B cell (primary cell): ENCODE results near the gene PLPP2. TPM values are rescaled to one million over a fixed set of nuclear protein-coding genes. Genes with fewer than 3 reads are reported as not detected.

Experiments used
- ATAC-seq: fragments of 200-7000 bp; cut with Tn5 transposase; one replicate; pipeline ENCODE4 v1.10.0; 2021; ENCODE audit warnings: low read depth, mild to moderate bottlenecking, moderate number of reproducible peaks, moderate library complexity
- CTCF ChIA-PET: fragments of 350-600 bp; sonication (Branson Sonifier 250); formaldehyde crosslinking; loops from one replicate; lab custom pipeline; 2021; ENCODE audit warnings: antibody characterized with exemption, inconsistent platforms; lab: Charles Lee
- POLR2A ChIA-PET: fragments of 350-600 bp; sonication (Branson Sonifier 250); formaldehyde crosslinking; loops from one replicate; lab custom pipeline; 2021; ENCODE audit warnings: antibody characterized with exemption; lab: Charles Lee
- DNase-seq: peaks from one replicate; pipeline ENCODE4 v3.0.0; 2013
- H2AFZ ChIP-seq: 2 replicates; pipeline ENCODE4 v1.6.1; 2012; ENCODE audit warnings: mild to moderate bottlenecking, low read depth, low read length; ENCODE audit not compliant: insufficient read depth, poor library complexity, severe bottlenecking
- H3K27ac ChIP-seq, 2 donors: 1 replicate in 1 of 2; 2 replicates in 1 of 2; pipeline ENCODE4 v1.5.1; 2012 to 2013; ENCODE audit warnings: low read length in 2 of 2, mild to moderate bottlenecking in 2 of 2, moderate library complexity in 1 of 2
- H3K27me3 ChIP-seq, 4 experiments: fragments of 200-600 bp in 1 of 4; sonication (generic) in 1 of 4; replicated peaks in 1 of 4; 1 replicate in 2 of 4; 2 replicates in 2 of 4; pipeline versions ENCODE4 v1.6.1 to v1.7.0; 2013 to 2016; ENCODE audit warnings: low read length in 3 of 4, mild to moderate bottlenecking in 2 of 4, mixed read lengths in 1 of 4, moderate library complexity in 1 of 4; ENCODE audit not compliant: insufficient read depth in 4 of 4, control insufficient read depth in 3 of 4; ENCODE audit errors: control extremely low read depth in 1 of 4
- H3K36me3 ChIP-seq, 2 experiments: replicated peaks in 1 of 2; 1 replicate in 1 of 2; 2 replicates in 1 of 2; pipeline versions ENCODE4 v1.6.1 to v1.7.1; 2013; ENCODE audit warnings: low read length in 1 of 2; ENCODE audit not compliant: insufficient read depth in 2 of 2, control insufficient read depth in 1 of 2; ENCODE audit errors: control extremely low read depth in 1 of 2, extremely low read depth in 1 of 2
- H3K4me1 ChIP-seq, 2 donors: fragments of 200-600 bp in 1 of 2; sonication (generic) in 1 of 2; 1 replicate in 1 of 2; 2 replicates in 1 of 2; pipeline versions ENCODE4 v1.5.1 to v1.6.1; 2013 to 2017; ENCODE audit warnings: low read length in 2 of 2; ENCODE audit not compliant: control insufficient read depth in 2 of 2, insufficient read depth in 2 of 2
- H3K4me2 ChIP-seq: replicated peaks from 2 replicates; pipeline ENCODE3; 2012; ENCODE audit warnings: mild to moderate bottlenecking, low read depth, low read length; ENCODE audit not compliant: poor library complexity, severe bottlenecking
- H3K4me3 ChIP-seq, 5 experiments: fragments of 200-600 bp in 1 of 5; sonication (generic) in 1 of 5; 1 replicate in 3 of 5; 2 replicates in 2 of 5; pipeline versions ENCODE4 v1.5.1 to v1.7.0; 2011 to 2016; ENCODE audit warnings: low read length in 4 of 5, mild to moderate bottlenecking in 4 of 5, low read depth in 2 of 5, control low read depth in 1 of 5, moderate library complexity in 1 of 5; ENCODE audit not compliant: insufficient read depth in 1 of 5; ENCODE audit errors: control extremely low read depth in 1 of 5, extremely low read depth in 1 of 5
- H3K79me2 ChIP-seq: fragments of 200-600 bp; sonication (generic); one replicate; pipeline ENCODE4 v1.6.0; 2016; ENCODE audit warnings: low read length; ENCODE audit not compliant: control insufficient read depth, insufficient read depth
- H3K9ac ChIP-seq: fragments of 200-600 bp; sonication (generic); 2 replicates; pipeline ENCODE4 v1.6.1; 2017; ENCODE audit warnings: mild to moderate bottlenecking, low read length, moderate library complexity
- H3K9me3 ChIP-seq, 3 donors: one replicate each; pipeline versions ENCODE4 v1.6.1 to v1.7.1; 2013; ENCODE audit warnings: low read length in 2 of 3; ENCODE audit not compliant: control insufficient read depth in 2 of 3, insufficient read depth in 1 of 3; ENCODE audit errors: control extremely low read depth in 1 of 3
- H4K20me1 ChIP-seq: 2 replicates; pipeline ENCODE4 v1.6.0; 2012; ENCODE audit warnings: mild to moderate bottlenecking, low read length; ENCODE audit not compliant: insufficient read depth, control insufficient read depth, poor library complexity, severe bottlenecking
- H3K27ac Mint-ChIP-seq: one replicate; pipeline ENCODE4 v1.8.0; 2021; ENCODE audit warnings: mixed read lengths
- H3K27me3 Mint-ChIP-seq: one replicate; pipeline ENCODE4 v1.8.0; 2021; ENCODE audit warnings: mixed read lengths
- H3K4me1 Mint-ChIP-seq: one replicate; pipeline ENCODE4 v1.8.0; 2021; ENCODE audit warnings: mixed read lengths
- H3K4me3 Mint-ChIP-seq: one replicate; pipeline ENCODE4 v1.8.0; 2021; ENCODE audit warnings: mixed read lengths
- H3K9me3 Mint-ChIP-seq: one replicate; pipeline ENCODE4 v1.8.0; 2022; ENCODE audit warnings: mixed read lengths; ENCODE audit not compliant: insufficient read depth
- CTCF ChIP-seq: fragments of 200-600 bp; IDR thresholded peaks from one replicate; pipeline ENCODE4 v1.8.0; 2022; ENCODE audit warnings: antibody characterized with exemption, mild to moderate bottlenecking
- EZH2 ChIP-seq: IDR thresholded peaks from 2 replicates; pipeline ENCODE4 v1.6.1; 2012; ENCODE audit warnings: borderline replicate concordance, low read depth, mild to moderate bottlenecking, moderate library complexity, low read length; ENCODE audit not compliant: insufficient read depth, poor library complexity, severe bottlenecking
- WGBS: methylation state at CpG from one replicate; pipeline ENCODE4 v1.1.5; 2013; ENCODE audit warnings: missing lambda C conversion rate; ENCODE audit not compliant: insufficient coverage; 5-methylcytosine and 5-hydroxymethylcytosine counted together
- intact Hi-C: fragments of 100-400 bp; cut with micrococcal nuclease; formaldehyde crosslinking; loops from one replicate; pipeline ENCODE4 v1.10.0; 2022
- polyA plus RNA-seq: library from polyadenylated mRNA; depleted of rRNA; stranded (reverse); fragments of >200 nt; gene quantifications from 2 replicates; pipeline ENCODE4 v1.2.3, GENCODE V29; 2012
- total RNA-seq, 2 donors: library from RNA; stranded (reverse); fragments of 120-200 nt in 1 of 2; gene quantifications; 1 replicate in 1 of 2; 2 replicates in 1 of 2; pipeline versions ENCODE4 v1.2.3 to v1.2.4, GENCODE V29; 2013 to 2022

The PLPP2 gene
- total and polyA plus RNA-seq, 2 donors (not counting 1 experiment from before 2014, with no cell fraction given): 0.37 to 1.3 TPM

- TF ChIP-seq EZH2 (no peak), CTCF (no peak)
- H3K27ac ChIP-seq: no peak overlapping the region
- H3K4me1 ChIP-seq: no peaks in the 10 kb centered on the region
- Mint-ChIP-seq H3K4me3 (no peak overlapping the region), H3K9me3 (no peaks in the 10 kb centered on the region), H3K4me1 (no peaks in the 10 kb centered on the region), H3K27me3 (peaks cover 18% of the 10 kb centered on the region), H3K27ac (no peak overlapping the region)
- DNase-seq: no peak
- H3K4me2 ChIP-seq: no peak overlapping the region
- CTCF ChIA-PET: interaction anchor here (1.4 kb wide), 1 partner anchor 15 kb away, joined by 4 read pairs; no protein-coding TSS in a partner anchor
- peaks cover 0 to 4% (median 0%) of the 10 kb centered on the region in 3 donors for H3K9me3 ChIP-seq
- H3K79me2 ChIP-seq: no peaks in the 10 kb centered on the region
- WGBS: 81% methylated on average over 13 of the region's 16 CpGs
- H3K36me3 ChIP-seq: no peaks in the 10 kb centered on the region
- peaks cover 0 to 20% (median 6%) of the 10 kb centered on the region in 4 experiments for H3K27me3 ChIP-seq
- H2AFZ ChIP-seq: no peak overlapping the region
- intact Hi-C loops: no loop called here
- no peak for ATAC-seq
- POLR2A ChIA-PET: no interaction called here
- no peak overlapping the region for H3K4me3 ChIP-seq
- no peaks in the 10 kb centered on the region for H4K20me1 ChIP-seq
- H3K9ac ChIP-seq: no peak overlapping the region
Measured at GRCh38 chr19:281156-281853, 9.9 kb downstream of the PLPP2 start.

DNA sequence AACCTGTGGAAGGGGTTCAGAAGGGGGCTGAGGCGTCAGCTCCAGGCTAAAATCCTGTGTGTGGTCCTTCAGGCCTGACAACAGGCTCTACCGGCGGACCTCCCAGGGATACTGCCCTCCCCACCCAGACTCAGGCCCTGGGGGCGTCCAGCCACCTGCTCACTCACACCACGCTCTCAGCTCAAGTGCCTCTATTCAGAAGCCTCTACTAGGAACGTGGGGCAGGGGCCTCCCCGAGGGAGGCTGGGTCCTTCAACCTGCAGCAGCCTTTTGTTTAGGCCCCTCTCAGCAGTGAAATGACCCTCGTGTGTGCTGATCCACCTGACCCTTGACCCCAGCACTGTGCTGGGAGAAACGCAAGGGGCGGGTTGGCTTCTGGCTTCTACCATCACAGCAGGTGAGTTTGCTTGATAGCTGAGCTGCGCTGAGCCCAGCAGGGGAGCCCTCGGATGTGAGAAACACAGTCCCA is 10.6 kb downstream of the PLPP2 start:
- no peak overlapping the region for H3K4me3 ChIP-seq
- no peaks in the 10 kb centered on the region for H3K4me1 ChIP-seq
- DNase-seq (no peak), ATAC-seq (no peak)
- no peaks in the 10 kb centered on the region for H3K36me3 ChIP-seq
- POLR2A ChIA-PET: no interaction called here
- H3K9me3 Mint-ChIP-seq: no peaks in the 10 kb centered on the region
- peaks cover 0 to 4% (median 0%) of the 10 kb centered on the region in 3 donors for H3K9me3 ChIP-seq
- H2AFZ ChIP-seq: no peak overlapping the region
- 65% methylated on average over 12 of the region's 12 CpGs for WGBS
- H3K4me1 Mint-ChIP-seq: no peaks in the 10 kb centered on the region
- H3K27ac Mint-ChIP-seq: no peak overlapping the region
- no peak overlapping the region for H3K4me2 ChIP-seq
- H3K79me2 ChIP-seq: no peaks in the 10 kb centered on the region
- H4K20me1 ChIP-seq: no peaks in the 10 kb centered on the region
- no peak for TF ChIP-seq EZH2
- no peak for TF ChIP-seq CTCF
- peaks cover 25% of the 10 kb centered on the region for H3K27me3 Mint-ChIP-seq
- H3K27ac ChIP-seq: no peak overlapping the region
- peaks cover 0 to 20% (median 6%) of the 10 kb centered on the region in 4 experiments for H3K27me3 ChIP-seq
- CTCF ChIA-PET: interaction anchor here (1.4 kb wide), 1 partner anchor 14 kb away, joined by 4 read pairs; no protein-coding TSS in a partner anchor
- H3K9ac ChIP-seq: no peak overlapping the region
- intact Hi-C loops: no loop called here
- no peak overlapping the region for H3K4me3 Mint-ChIP-seq
